Epithelial cell of esophagus (primary cell): ENCODE measurements around the gene RIOK3.
"Not testable (repeated sequence)": the region's sequence is repeated elsewhere in the genome, so short reads cannot be mapped to it uniquely, and the experiment has no call there.

Experiments
- DNase-seq: peaks from one replicate; pipeline ENCODE4 v3.0.0; 2010; ENCODE audit warnings: low read depth
- H3K4me3 ChIP-seq: 2 replicates; pipeline ENCODE4 v1.5.1; 2011; ENCODE audit warnings: mild to moderate bottlenecking, low read length, control low read depth
- TF ChIP-seq, protein P1 (sequence below): IDR thresholded peaks from 2 replicates; pipeline ENCODE4 v1.5.1; 2011; ENCODE audit warnings: low read depth, mild to moderate bottlenecking, low read length, control low read depth, inconsistent platforms; ENCODE audit not compliant: insufficient read depth; ENCODE audit errors: missing control alignments

The RIOK3 gene

DNA sequence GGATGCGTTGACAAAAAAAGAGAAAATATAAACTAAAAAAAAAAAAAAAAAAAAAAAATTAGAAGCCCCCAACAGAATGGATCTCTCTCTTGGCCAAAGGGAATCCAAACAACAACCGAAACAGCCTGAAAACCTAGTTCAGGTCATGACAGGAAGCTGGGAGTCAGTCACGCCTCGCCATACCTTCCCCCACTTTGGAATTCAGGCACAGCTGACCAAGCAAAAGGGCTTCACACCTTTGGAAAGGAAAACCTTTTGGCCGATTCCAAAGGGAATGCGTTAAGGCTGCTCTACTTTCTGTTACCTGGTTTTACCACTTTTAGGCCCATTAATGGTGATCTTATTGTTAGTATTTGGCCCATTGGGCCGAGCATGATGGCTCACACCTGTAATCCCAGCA is 32.3 kb downstream of the RIOK3 start:
- no peak for DNase-seq
- TF ChIP-seq, protein P1, sequence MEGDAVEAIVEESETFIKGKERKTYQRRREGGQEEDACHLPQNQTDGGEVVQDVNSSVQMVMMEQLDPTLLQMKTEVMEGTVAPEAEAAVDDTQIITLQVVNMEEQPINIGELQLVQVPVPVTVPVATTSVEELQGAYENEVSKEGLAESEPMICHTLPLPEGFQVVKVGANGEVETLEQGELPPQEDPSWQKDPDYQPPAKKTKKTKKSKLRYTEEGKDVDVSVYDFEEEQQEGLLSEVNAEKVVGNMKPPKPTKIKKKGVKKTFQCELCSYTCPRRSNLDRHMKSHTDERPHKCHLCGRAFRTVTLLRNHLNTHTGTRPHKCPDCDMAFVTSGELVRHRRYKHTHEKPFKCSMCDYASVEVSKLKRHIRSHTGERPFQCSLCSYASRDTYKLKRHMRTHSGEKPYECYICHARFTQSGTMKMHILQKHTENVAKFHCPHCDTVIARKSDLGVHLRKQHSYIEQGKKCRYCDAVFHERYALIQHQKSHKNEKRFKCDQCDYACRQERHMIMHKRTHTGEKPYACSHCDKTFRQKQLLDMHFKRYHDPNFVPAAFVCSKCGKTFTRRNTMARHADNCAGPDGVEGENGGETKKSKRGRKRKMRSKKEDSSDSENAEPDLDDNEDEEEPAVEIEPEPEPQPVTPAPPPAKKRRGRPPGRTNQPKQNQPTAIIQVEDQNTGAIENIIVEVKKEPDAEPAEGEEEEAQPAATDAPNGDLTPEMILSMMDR, result no peak
- H3K4me3 ChIP-seq, result no peak overlapping the region

GRCh38 chr18:23487738-23488570 is 34.9 kb downstream of the RIOK3 start:
- TF ChIP-seq, protein P1, result no peak
- H3K4me3 ChIP-seq, result no peak overlapping the region
- peak; percentile 52 for DNase-seq

GRCh38 chr18:23489586-23489985 is 36.5 kb downstream of the RIOK3 start:
- not testable (repeated sequence) for DNase-seq, H3K4me3 ChIP-seq

DNA sequence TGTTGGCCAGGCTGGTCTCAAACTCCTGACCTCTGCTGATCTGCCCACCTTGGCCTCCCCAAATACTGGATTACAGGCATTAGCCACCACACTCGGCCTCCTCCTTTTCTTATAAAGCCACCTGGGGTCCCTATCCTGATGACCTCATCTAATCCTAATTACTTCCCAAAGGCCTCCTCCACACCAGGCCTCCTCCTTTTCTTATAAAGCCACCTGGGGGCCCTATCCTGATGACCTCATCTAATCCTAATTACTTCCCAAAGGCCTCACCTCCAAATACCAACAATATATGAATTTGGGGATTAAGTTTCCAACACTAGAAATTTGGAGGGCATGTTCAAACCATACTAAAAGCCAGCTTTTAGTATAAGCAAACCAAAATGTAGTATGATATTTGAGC is 40.6 kb downstream of the RIOK3 start:
- DNase-seq, result no peak
- no peak overlapping the region for H3K4me3 ChIP-seq
- TF ChIP-seq, protein P1, result no peak

GRCh38 chr18:23494992-23495391 is 41.9 kb downstream of the RIOK3 start:
- DNase-seq, result peak; percentile 80
- H3K4me3 ChIP-seq, result no peak overlapping the region
- TF ChIP-seq, protein P1, result no peak

GRCh38 chr18:23495723-23496440 is 42.8 kb downstream of the RIOK3 start:
- no peak overlapping the region for H3K4me3 ChIP-seq
- peak; percentile 79 for DNase-seq
- TF ChIP-seq, protein P1, result no peak

DNA sequence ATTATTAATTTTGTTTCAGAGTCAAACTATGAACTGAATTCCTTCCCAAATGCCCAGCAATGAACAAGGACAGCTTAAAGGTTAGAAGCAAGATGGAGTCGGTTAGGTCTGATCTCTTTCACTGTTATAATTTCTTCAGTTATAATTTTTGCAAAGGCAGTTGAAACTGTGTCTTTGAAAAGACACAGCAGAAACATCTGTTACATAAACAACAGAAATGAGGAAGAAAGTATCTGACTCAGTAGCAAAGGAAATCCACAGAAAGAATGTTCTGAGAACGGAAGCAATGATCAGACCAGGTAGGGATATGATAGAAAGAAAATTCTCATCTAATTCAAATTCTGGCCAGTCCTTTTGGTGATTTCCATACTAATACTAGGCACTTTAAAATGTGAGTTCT is 45.0 kb downstream of the RIOK3 start:
- no peak for DNase-seq
- H3K4me3 ChIP-seq, result no peak overlapping the region
- TF ChIP-seq, protein P1, result no peak
